Vagina (tissue), 2 donors: ENCODE data around the gene BMP2K. TPM values are rescaled to one million over a fixed set of nuclear protein-coding genes. Genes with fewer than 3 reads are reported as not detected.

Source experiments
- DNase-seq, 2 donors: peaks; one replicate each; pipeline ENCODE4 v3.0.0-alpha.2; 2017; ENCODE audit errors: extremely low spot score in 2 of 2
- H3K27ac ChIP-seq: fragments of 200-600 bp; sonication (generic); one replicate; pipeline ENCODE4 v1.5.1; 2019
- H3K27me3 ChIP-seq: fragments of 200-600 bp; sonication (generic); one replicate; pipeline ENCODE4 v1.5.1; 2019
- H3K36me3 ChIP-seq, 2 donors: fragments of 200-600 bp; sonication (generic); one replicate each; pipeline ENCODE4 v1.5.1; 2017 to 2019
- H3K4me1 ChIP-seq: fragments of 200-600 bp; sonication (generic); one replicate; pipeline ENCODE4 v1.5.1; 2019
- H3K4me3 ChIP-seq, 2 donors: fragments of 200-600 bp; sonication (generic); 1 replicate in 1 of 2; 2 replicates in 1 of 2; pipeline ENCODE4 v1.5.1; 2016 to 2019
- H3K9me3 ChIP-seq: fragments of 200-600 bp; sonication (generic); one replicate; pipeline ENCODE4 v1.5.1; 2019
- CTCF ChIP-seq, 3 experiments: fragments of 450-650 bp in 2 of 3; fragments of 200-600 bp in 1 of 3; sonication (generic) in 1 of 3; IDR thresholded peaks; one replicate each; pipeline ENCODE4 v1.5.1; 2017 to 2019; ENCODE audit warnings: antibody characterized with exemption in 3 of 3, mild to moderate bottlenecking in 2 of 3, moderate library complexity in 2 of 3
- POLR2A ChIP-seq, 2 donors: fragments of 450-650 bp; IDR thresholded peaks; one replicate each; pipeline ENCODE4 v1.6.1; 2017; ENCODE audit warnings: antibody characterized with exemption in 2 of 2, mild to moderate bottlenecking in 2 of 2, moderate library complexity in 2 of 2
- POLR2AphosphoS5 ChIP-seq, 2 donors: sonication (generic); formaldehyde crosslinking; IDR thresholded peaks; one replicate each; pipeline ENCODE4 v1.9.0; 2017; ENCODE audit warnings: antibody characterized with exemption in 2 of 2, mild to moderate bottlenecking in 2 of 2, low read depth in 1 of 2; ENCODE audit not compliant: insufficient read depth in 1 of 2
- intact Hi-C: fragments of 100-400 bp; cut with DNase I; formaldehyde crosslinking; loops from one replicate; pipeline ENCODE4 v1.15.1; 2023
- total RNA-seq: library from RNA; depleted of rRNA; stranded (reverse); fragments of >200 nt; gene quantifications from one replicate; pipeline ENCODE4 v1.2.3, GENCODE V29; 2016

Gene BMP2K
- total RNA-seq, 1 donor from 2014 or later: 34.9 TPM

- intact Hi-C loops: no loop called here
- no peak for DNase-seq
- Histone ChIP-seq H3K27ac (no peak overlapping the region), H3K36me3 (no peaks in the 10 kb centered on the region), H3K9me3 (no peaks in the 10 kb centered on the region), H3K27me3 (no peaks in the 10 kb centered on the region), H3K4me1 (peaks cover 4% of the 10 kb centered on the region), H3K4me3 (no peak overlapping the region)
- TF ChIP-seq POLR2A (IDR thresholded peaks at IDR 0.05): no peak
- no peak for TF ChIP-seq POLR2AphosphoS5 (IDR thresholded peaks at IDR 0.05; ENCODE audit: insufficient read depth in 1 of 2, low read depth in 1 of 2)
- TF ChIP-seq CTCF (IDR thresholded peaks at IDR 0.05): no peak
These were observed 12.9 kb upstream of the BMP2K start for GRCh38 chr4:78763251-78763650.

- Histone ChIP-seq H3K9me3 (no peaks in the 10 kb centered on the region), H3K36me3 (no peaks in the 10 kb centered on the region), H3K4me3 (no peak overlapping the region), H3K27me3 (no peaks in the 10 kb centered on the region), H3K27ac (no peak overlapping the region), H3K4me1 (peaks cover 4% of the 10 kb centered on the region)
- intact Hi-C loops: no loop called here
- TF ChIP-seq CTCF (IDR thresholded peaks at IDR 0.05) (no peak), POLR2AphosphoS5 (IDR thresholded peaks at IDR 0.05; ENCODE audit: insufficient read depth in 1 of 2, low read depth in 1 of 2) (no peak), POLR2A (IDR thresholded peaks at IDR 0.05) (no peak)
- no peak for DNase-seq
These were observed 12.3 kb upstream of the BMP2K start for GRCh38 chr4:78763763-78764387.

- no peak overlapping the region for H3K4me3 ChIP-seq
- no peak for TF ChIP-seq POLR2A (IDR thresholded peaks at IDR 0.05)
- no peak for TF ChIP-seq POLR2AphosphoS5 (IDR thresholded peaks at IDR 0.05; ENCODE audit: insufficient read depth in 1 of 2, low read depth in 1 of 2)
- TF ChIP-seq CTCF (IDR thresholded peaks at IDR 0.05): no peak
- H3K36me3 ChIP-seq: no peaks in the 10 kb centered on the region
- H3K27me3 ChIP-seq: no peaks in the 10 kb centered on the region
- intact Hi-C loops: no loop called here
- DNase-seq: no peak
- H3K27ac ChIP-seq: no peak overlapping the region
- H3K9me3 ChIP-seq: no peaks in the 10 kb centered on the region
- peaks cover 4% of the 10 kb centered on the region for H3K4me1 ChIP-seq
These were observed 11.6 kb upstream of the BMP2K start for GRCh38 chr4:78764498-78764961.

- DNase-seq: no peak
- H3K4me1 ChIP-seq: peaks cover 4% of the 10 kb centered on the region
- no peak overlapping the region for H3K27ac ChIP-seq
- no peaks in the 10 kb centered on the region for H3K9me3 ChIP-seq
- no peak overlapping the region for H3K4me3 ChIP-seq
- H3K36me3 ChIP-seq: no peaks in the 10 kb centered on the region
- TF ChIP-seq CTCF (IDR thresholded peaks at IDR 0.05): no peak
- TF ChIP-seq POLR2A (IDR thresholded peaks at IDR 0.05): no peak
- TF ChIP-seq POLR2AphosphoS5 (IDR thresholded peaks at IDR 0.05; ENCODE audit: insufficient read depth in 1 of 2, low read depth in 1 of 2): no peak
- intact Hi-C loops: no loop called here
- H3K27me3 ChIP-seq: no peaks in the 10 kb centered on the region
These were observed 10.6 kb upstream of the BMP2K start for GRCh38 chr4:78765432-78766006.

GRCh38 chr4:78766026-78766425, 10.1 kb upstream of the BMP2K start:
- DNase-seq: no peak
- no peak overlapping the region for H3K27ac ChIP-seq
- no peaks in the 10 kb centered on the region for H3K36me3 ChIP-seq
- H3K4me1 ChIP-seq: peaks cover 4% of the 10 kb centered on the region
- H3K9me3 ChIP-seq: no peaks in the 10 kb centered on the region
- TF ChIP-seq POLR2A (IDR thresholded peaks at IDR 0.05) (no peak), POLR2AphosphoS5 (IDR thresholded peaks at IDR 0.05; ENCODE audit: insufficient read depth in 1 of 2, low read depth in 1 of 2) (no peak), CTCF (IDR thresholded peaks at IDR 0.05) (no peak)
- H3K27me3 ChIP-seq: no peaks in the 10 kb centered on the region
- intact Hi-C loops: no loop called here
- H3K4me3 ChIP-seq: no peak overlapping the region
